Gastroesophageal sphincter (tissue), 4 donors: ENCODE results near the gene CYFIP2. TPM values are rescaled to one million over a fixed set of nuclear protein-coding genes. Genes with fewer than 3 reads are reported as not detected.

Source experiments
- ATAC-seq: fragments of 150-250 bp; one replicate; pipeline ENCODE4 v1.9.1; 2016; ENCODE audit warnings: mild to moderate bottlenecking, moderate library complexity
- H3K27ac ChIP-seq, 4 donors: fragments of 200-600 bp; sonication (generic) in 3 of 4; 1 replicate in 3 of 4; 2 replicates in 1 of 4; pipeline ENCODE4 v1.5.1; 2016 to 2019
- H3K27me3 ChIP-seq: fragments of 200-600 bp; sonication (generic); one replicate; pipeline ENCODE4 v1.5.1; 2019
- H3K36me3 ChIP-seq, 2 donors: fragments of 200-600 bp; sonication (generic); one replicate each; pipeline ENCODE4 v1.5.1; 2019; ENCODE audit warnings: control low read depth in 1 of 2
- H3K4me1 ChIP-seq, 3 donors: fragments of 200-600 bp; sonication (generic); 1 replicate in 2 of 3; 2 replicates in 1 of 3; pipeline ENCODE4 v1.5.1; 2016 to 2019; ENCODE audit warnings: control low read depth in 2 of 3
- H3K4me3 ChIP-seq, 2 donors: fragments of 200-600 bp; sonication (generic); one replicate each; pipeline ENCODE4 v1.5.1; 2019; ENCODE audit warnings: mild to moderate bottlenecking in 1 of 2, moderate library complexity in 1 of 2
- H3K9me3 ChIP-seq, 3 donors: fragments of 200-600 bp; sonication (generic); one replicate each; pipeline ENCODE4 v1.5.1; 2017 to 2019; ENCODE audit warnings: control low read depth in 2 of 3
- CTCF ChIP-seq, 4 experiments: fragments of 200-600 bp in 2 of 4; fragments of 450-650 bp in 2 of 4; sonication (generic) in 1 of 4; IDR thresholded peaks; one replicate each; pipeline ENCODE4 v1.5.1; 2017 to 2019; ENCODE audit warnings: antibody characterized with exemption in 4 of 4, mild to moderate bottlenecking in 2 of 4, moderate library complexity in 2 of 4
- EP300 ChIP-seq: sonication (generic); formaldehyde crosslinking; IDR thresholded peaks from one replicate; pipeline ENCODE4 v1.6.1; 2017; ENCODE audit warnings: antibody characterized with exemption, mild to moderate bottlenecking
- POLR2A ChIP-seq, 2 donors: fragments of 450-650 bp; IDR thresholded peaks; one replicate each; pipeline ENCODE4 v1.6.1; 2017; ENCODE audit warnings: antibody characterized with exemption in 2 of 2, mild to moderate bottlenecking in 2 of 2, moderate library complexity in 1 of 2
- POLR2AphosphoS5 ChIP-seq: sonication (generic); formaldehyde crosslinking; IDR thresholded peaks from one replicate; pipeline ENCODE4 v1.6.1; 2017; ENCODE audit warnings: antibody characterized with exemption
- WGBS, 2 donors: methylation state at CpG; one replicate each; pipeline ENCODE4 v1.1.5; 2018; ENCODE audit warnings: low coverage in 1 of 2; 5-methylcytosine and 5-hydroxymethylcytosine counted together
- total RNA-seq, 4 donors: library from RNA; depleted of rRNA; stranded (reverse); fragments of >200 nt; gene quantifications; one replicate each; pipeline ENCODE4 v1.1.0, GENCODE V29; 2016

The CYFIP2 gene
- total RNA-seq, 4 donors from 2014 or later: 13.7 to 50.6 (median 23.1) TPM

- no peaks in the 10 kb centered on the region for H3K27me3 ChIP-seq
- no peak for ATAC-seq
- 75 to 82% methylated on average over 1 to 2 of the region's 4 CpGs for WGBS, 2 donors
These were observed 96.6 kb downstream of the CYFIP2 start for GRCh38 chr5:157362502-157362901.

GRCh38 chr5:157362982-157363381 lies 97.1 kb downstream of the CYFIP2 start:
- TF ChIP-seq POLR2A (IDR thresholded peaks at IDR 0.05): no peak
- no peak for TF ChIP-seq EP300
- TF ChIP-seq CTCF (IDR thresholded peaks at IDR 0.05): no peak
- no peak for TF ChIP-seq POLR2AphosphoS5
- Histone ChIP-seq H3K4me1 (peaks cover 0 to 15% (median 0%) of the 10 kb centered on the region in 3 donors), H3K9me3 (no peaks in the 10 kb centered on the region), H3K36me3 (peaks cover 0 to 33% of the 10 kb centered on the region in 2 donors), H3K27me3 (no peaks in the 10 kb centered on the region), H3K27ac (no peak overlapping the region), H3K4me3 (no peak overlapping the region)
- ATAC-seq: no peak
- WGBS, 2 donors: 98 to 100% methylated on average over 2 to 7 of the region's 7 CpGs

More at GRCh38 chr5:157362502-157362901, 96.6 kb downstream of the CYFIP2 start:
- no peak for TF ChIP-seq EP300
- TF ChIP-seq POLR2AphosphoS5: no peak
- TF ChIP-seq CTCF (IDR thresholded peaks at IDR 0.05): no peak
- no peak for TF ChIP-seq POLR2A (IDR thresholded peaks at IDR 0.05)
- Histone ChIP-seq H3K4me1 (peaks cover 0 to 15% (median 0%) of the 10 kb centered on the region in 3 donors), H3K9me3 (no peaks in the 10 kb centered on the region), H3K36me3 (peaks cover 0 to 33% of the 10 kb centered on the region in 2 donors), H3K27ac (no peak overlapping the region), H3K4me3 (no peak overlapping the region)

GRCh38 chr5:157365732-157366131 lies 99.8 kb downstream of the CYFIP2 start:
- Histone ChIP-seq H3K27ac (peak overlapping the region in 1 of 4 donors; percentile 57), H3K4me1 (peaks cover 0 to 36% (median 5%) of the 10 kb centered on the region in 3 donors), H3K4me3 (no peak overlapping the region), H3K36me3 (peaks cover 0 to 26% of the 10 kb centered on the region in 2 donors), H3K27me3 (no peaks in the 10 kb centered on the region), H3K9me3 (no peaks in the 10 kb centered on the region)
- no peak for TF ChIP-seq POLR2A (IDR thresholded peaks at IDR 0.05)
- TF ChIP-seq EP300: no peak
- TF ChIP-seq CTCF (IDR thresholded peaks at IDR 0.05): no peak
- no peak for TF ChIP-seq POLR2AphosphoS5
- no peak for ATAC-seq
- WGBS, 2 donors: 45 to 61% methylated on average over 2 of the region's 2 CpGs

GRCh38 chr5:157366741-157367674 lies 101.1 kb downstream of the CYFIP2 start:
- H3K4me3 ChIP-seq: no peak overlapping the region
- TF ChIP-seq EP300: no peak
- no peak for TF ChIP-seq POLR2A (IDR thresholded peaks at IDR 0.05)
- peak; percentile 53 to 78 (median 74) for TF ChIP-seq CTCF (IDR thresholded peaks at IDR 0.05)
- peak; percentile 20 for TF ChIP-seq POLR2AphosphoS5
- H3K9me3 ChIP-seq: no peaks in the 10 kb centered on the region
- peaks cover 0 to 48% (median 8%) of the 10 kb centered on the region in 3 donors for H3K4me1 ChIP-seq
- peak overlapping the region; percentile 57 to 85 (median 68) for H3K27ac ChIP-seq
- ATAC-seq: peak; percentile 77
- H3K27me3 ChIP-seq: no peaks in the 10 kb centered on the region
- WGBS, 2 donors: 36 to 50% methylated on average over 6 to 7 of the region's 7 CpGs
- H3K36me3 ChIP-seq: peaks cover 0 to 15% of the 10 kb centered on the region in 2 donors
